Fibroblast of gingiva (primary cell): ENCODE results near the gene KANK3.
"Not testable (repeated sequence)": the region's sequence is repeated elsewhere in the genome, so short reads cannot be mapped to it uniquely, and the experiment has no call there.

Experiments used
- DNase-seq: peaks from one replicate; pipeline ENCODE4 v3.0.0-alpha.2; 2011; ENCODE audit warnings: low read depth

KANK3 gene

GRCh38 chr19:8370176-8371010 lies 27.3 kb upstream of the KANK3 start:
- peak; percentile 73 for DNase-seq

DNA sequence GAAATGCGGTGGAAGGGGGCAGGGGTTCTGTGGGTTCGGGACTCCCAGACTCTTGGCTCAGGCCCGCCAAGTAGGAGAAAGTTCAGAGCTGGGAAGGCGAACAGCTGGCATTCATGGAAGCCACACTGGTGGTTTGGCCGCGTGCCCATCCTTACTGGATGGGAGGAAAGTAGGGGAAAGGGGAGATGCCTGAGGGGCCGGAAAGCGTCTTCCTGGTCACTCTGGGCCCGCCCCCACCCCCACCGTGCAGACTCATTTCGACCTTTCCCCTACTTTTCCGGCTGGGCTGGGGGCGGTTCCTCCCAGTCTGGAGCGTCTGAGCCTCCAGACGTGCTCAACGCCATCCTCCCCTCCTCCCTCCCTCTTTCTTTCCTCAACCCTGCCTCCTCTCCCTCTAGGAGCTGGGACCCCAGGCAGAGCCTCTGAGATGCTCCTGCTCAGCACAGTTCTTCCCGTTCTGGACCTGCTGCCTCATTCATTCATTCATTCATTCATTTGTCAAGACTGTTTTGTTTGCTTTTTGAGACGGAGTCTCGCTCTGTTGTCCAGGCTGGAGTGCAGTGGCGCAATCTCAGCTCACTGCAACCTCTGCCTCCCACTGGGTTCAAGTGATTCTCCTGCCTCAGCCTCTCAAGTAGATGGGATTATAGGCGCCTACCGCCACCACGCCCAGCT lies 24.4 kb upstream of the KANK3 start:
- DNase-seq, result peak; percentile 96

GRCh38 chr19:8366961-8367326 lies 23.9 kb upstream of the KANK3 start:
- peak; percentile 38 for DNase-seq

DNA sequence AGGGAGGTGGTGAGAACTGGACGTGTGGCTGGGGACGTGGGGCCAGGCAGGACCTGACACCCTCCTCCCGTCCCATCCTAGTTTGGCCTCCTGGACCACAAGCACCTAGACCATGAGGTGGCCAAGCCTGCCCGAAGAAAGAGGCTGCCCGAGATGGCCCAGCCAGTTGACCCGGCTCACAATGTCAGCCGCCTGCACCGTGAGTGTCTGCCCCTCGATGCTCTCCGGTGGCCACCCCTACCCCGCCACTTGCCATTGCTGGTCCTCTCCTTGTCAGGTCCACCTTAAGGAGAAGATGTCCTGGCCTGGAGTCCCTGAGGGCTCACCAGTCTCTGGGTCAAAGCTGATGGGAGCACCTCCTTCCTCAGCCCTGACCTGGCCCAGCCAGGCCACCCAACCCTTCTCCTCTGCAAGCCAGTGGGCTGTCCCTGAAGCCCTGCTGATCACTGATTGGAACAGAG lies 23.1 kb upstream of the KANK3 start:
- DNase-seq, result no peak

DNA sequence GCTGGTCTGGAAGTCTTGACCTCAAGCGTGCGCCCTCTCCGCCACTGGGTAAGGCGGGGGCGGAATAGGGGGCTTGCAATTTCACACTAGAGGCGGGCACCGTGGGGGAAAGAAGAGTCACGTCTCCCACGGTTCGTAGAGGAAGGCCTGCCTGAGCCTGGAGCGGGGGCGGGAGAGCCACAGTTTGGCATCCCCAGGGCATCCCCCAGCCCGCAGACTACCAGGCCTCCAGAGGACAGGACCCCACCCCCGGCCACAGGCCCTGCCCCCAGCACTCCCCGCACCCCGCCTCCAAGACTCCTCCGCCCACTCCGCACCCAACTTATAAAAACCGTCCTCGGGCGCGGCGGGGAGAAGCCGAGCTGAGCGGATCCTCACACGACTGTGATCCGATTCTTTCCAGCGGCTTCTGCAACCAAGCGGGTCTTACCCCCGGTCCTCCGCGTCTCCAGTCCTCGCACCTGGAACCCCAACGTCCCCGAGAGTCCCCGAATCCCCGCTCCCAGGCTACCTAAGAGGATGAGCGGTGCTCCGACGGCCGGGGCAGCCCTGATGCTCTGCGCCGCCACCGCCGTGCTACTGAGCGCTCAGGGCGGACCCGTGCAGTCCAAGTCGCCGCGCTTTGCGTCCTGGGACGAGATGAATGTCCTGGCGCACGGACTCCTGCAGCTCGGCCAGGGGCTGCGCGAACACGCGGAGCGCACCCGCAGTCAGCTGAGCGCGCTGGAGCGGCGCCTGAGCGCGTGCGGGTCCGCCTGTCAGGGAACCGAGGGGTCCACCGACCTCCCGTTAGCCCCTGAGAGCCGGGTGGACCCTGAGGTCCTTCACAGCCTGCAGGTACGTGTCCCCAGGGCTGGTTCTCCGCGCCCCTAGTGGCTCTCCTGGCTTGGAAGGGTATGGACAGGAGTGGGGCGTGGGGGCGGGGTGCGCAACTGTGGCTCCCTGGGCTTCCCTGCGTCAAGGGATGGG lies 21.0 kb upstream of the KANK3 start, which contains the start of gene ANGPTL4:
Gene ANGPTL4, plus strand, starts transcription at position 353 of the 969 bp plus-strand sequence. Its CDS starts 167 bp downstream, at position 520.
- DNase-seq, result peak; percentile 88

GRCh38 chr19:8361921-8362793 lies 19.1 kb upstream of the KANK3 start:
- DNase-seq, result peak; percentile 99

- no peak for DNase-seq
These were observed 17.1 kb upstream of the KANK3 start for GRCh38 chr19:8360196-8360595.

DNA sequence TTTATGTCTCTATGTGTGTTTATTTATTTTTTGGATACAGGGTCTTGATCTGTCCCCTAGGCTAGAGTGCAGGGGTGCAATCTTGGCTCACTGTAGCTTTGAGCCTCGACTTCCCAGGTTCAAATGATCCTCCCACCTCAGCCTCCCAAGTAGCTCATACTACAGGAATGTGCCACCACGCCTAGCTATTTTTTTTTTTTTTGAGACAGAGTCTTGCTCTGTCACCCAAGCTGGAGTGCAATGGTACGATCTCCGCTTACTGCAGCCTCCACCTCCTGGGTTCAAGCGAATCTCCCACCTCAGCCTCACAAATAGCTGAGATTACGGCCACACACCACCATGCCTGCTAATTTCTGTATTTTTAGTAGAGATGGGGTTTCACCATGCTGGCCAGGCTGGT lies 15.9 kb upstream of the KANK3 start:
- DNase-seq, result no peak

DNA sequence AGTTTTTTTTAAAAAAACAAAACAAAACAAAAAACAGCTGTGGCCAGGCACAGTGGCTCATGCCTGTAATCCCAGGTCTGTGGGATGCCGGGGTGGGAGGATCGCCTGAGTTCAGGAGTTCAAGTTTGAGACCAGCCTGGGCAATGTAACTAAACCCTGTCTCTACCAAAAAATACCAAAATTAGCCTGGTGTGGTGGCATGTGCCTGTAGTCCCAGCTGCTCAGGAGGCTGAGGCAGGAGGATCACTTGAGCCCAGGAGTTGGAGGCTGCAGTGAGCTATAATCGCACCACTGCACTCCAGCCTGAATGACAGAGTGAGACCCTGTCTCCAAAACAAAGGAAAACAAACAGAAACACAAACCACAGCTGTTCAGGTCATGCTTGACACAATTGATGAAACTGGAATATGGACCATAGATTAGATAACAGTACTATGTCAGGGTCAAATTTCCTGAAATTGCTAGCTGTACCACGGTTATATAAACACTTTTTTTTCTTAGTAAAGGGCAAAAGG lies 14.0 kb upstream of the KANK3 start:
- DNase-seq, result no peak

- DNase-seq, result peak; percentile 97
These were observed 12.8 kb upstream of the KANK3 start for GRCh38 chr19:8355631-8356402.

DNA sequence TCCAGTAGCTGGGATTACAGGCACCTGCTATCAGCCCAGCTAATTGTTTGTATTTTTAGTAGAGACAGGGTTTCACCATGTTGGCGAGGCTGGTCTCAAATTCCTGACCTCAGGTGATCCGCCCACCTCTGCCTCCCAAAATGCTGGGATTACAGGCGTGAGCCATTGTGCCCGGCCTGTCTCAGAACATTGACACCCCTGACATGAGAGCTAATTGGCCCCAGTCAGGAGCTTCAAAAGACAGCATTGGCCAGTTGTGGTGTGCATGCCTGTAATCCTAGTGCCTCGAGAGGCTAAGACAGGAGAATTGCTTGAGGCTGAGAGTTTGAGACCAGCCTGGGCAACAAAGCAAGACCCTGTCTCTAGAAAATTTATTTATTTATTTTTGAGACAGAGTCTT lies 9.8 kb upstream of the KANK3 start:
- DNase-seq, result not testable (repeated sequence)

DNA sequence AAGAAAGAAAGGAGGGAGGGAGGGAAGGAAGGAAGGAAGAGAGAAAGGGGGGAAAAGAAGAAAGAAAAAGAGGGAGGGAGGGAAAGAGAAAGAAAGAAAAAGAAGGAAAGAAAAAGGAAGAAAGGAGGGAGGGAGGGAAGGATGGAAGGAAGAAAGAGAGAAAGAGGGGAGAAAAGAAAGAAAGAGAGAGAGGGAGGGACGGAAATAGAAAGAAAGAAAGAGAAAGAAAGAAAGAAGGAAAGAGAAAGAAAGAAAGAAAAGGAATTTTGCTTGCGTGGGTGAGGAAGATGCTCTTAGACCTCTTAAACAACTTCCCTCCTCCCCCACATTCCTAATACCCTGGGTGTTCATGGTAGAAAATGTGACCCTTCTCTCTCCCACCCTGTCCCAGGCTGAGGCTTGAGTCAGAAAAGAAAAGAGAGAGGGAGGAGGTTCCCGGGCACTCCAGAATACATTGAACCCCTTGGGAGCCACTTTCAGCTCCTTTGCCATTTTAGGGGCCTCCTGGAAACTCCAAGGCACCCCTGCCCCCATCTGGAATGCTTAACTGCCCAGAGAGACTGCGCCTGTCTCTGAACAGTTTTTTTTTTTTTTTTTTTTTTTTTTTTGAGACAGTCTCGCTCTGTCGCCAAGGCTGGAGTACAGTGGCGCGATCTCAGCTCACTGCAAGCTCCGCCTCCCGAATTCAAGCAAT lies 9.2 kb upstream of the KANK3 start:
- DNase-seq, result no peak

- DNase-seq, result not testable (repeated sequence)
These were observed 6.7 kb upstream of the KANK3 start for GRCh38 chr19:8349629-8350372.

DNA sequence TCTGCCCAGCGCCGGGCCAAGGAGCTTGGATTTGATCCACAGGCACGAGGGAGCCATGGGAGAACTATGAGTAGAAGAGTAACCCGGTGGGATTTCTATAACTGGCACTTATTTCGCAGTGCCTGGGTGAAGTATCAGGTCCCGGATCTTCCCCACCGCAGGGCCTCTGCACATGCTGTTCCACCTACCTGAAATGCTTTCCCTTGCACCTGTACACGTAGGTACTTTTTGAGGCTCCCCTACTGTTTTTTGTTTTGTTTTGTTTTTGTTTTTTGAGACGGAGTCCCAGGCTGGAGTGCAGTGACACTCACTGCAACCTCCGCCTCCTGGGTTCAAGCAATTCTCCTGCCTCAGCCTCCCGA lies 402 bp upstream of the KANK3 start:
- DNase-seq, result no peak

DNA sequence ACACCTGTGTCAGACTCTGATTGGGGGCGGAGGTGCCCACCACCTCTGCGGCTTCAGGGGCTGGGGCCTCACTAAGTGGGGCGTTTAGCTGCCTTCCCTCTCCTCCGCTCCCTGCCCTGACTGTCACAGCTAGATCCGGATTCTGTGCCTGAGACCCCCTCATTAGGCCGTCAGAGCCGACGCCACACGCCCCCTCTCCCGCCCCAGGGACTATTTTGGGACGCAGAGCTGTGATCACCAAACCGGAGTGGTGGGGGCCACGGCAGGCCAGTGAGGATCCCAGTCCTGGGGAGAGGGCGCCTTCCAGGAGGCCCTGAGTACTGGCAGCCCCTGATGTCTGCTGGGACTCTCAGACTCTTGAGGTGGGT lies 762 bp downstream of the KANK3 start:
- DNase-seq, result no peak

GRCh38 chr19:8341504-8341903 lies 1.6 kb downstream of the KANK3 start:
- DNase-seq, result not testable (repeated sequence)

GRCh38 chr19:8340341-8341096 lies 2.5 kb downstream of the KANK3 start:
- no peak for DNase-seq

DNA sequence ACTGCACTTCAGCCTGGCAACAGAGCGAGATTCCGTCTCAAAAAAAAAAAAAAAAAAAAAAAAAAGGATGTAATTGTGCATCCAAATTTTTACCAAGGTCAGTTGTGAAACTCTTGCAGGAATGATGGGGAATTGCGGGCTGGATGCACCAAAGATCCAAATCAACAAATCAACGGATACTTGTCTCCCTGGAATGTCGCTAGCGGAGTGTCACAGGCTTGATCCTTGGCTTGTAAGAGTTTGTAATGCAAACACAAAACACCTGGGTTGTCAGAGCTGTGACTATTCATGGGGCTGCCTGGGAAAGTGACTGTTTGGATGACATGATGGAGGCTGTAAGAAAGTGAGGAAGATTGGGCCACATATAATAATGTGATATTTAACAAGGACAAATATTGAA lies 4.2 kb downstream of the KANK3 start:
- no peak for DNase-seq
